BLaER1 treated with 17β-estradiol and CSF1 and Interleukin-3, amounts not matched to agents 10 nM and 100 nM (cell line): ENCODE data around the gene GEMIN2.
A peak's percentile ranks its signal among the peaks of the same experiment; 100 is the strongest.
"Not testable (repeated sequence)": the region's sequence is repeated elsewhere in the genome, so short reads cannot be mapped to it uniquely, and the experiment has no call there.

ENCODE experiments used
- H3K27ac ChIP-seq, 11 experiments: shearing (Covaris generic); formaldehyde crosslinking; 2 replicates each; pipeline ENCODE4 v1.8.1; 2022
- H3K27me3 ChIP-seq, 11 experiments: shearing (Covaris generic); formaldehyde crosslinking; 2 replicates each; pipeline ENCODE4 v1.8.1; 2022
- H3K36me3 ChIP-seq, 11 experiments: shearing (Covaris generic); formaldehyde crosslinking; 2 replicates each; pipeline ENCODE4 v1.8.1; 2022
- H3K4me1 ChIP-seq, 10 experiments: shearing (Covaris generic); formaldehyde crosslinking; 2 replicates each; pipeline ENCODE4 v1.8.1; 2022
- H3K4me2 ChIP-seq, 11 experiments: shearing (Covaris generic); formaldehyde crosslinking; 2 replicates each; pipeline ENCODE4 v1.8.1; 2022
- H3K4me3 ChIP-seq, 10 experiments: shearing (Covaris generic); formaldehyde crosslinking; 2 replicates each; pipeline ENCODE4 v1.8.1; 2022
- H3K9ac ChIP-seq, 11 experiments: shearing (Covaris generic); formaldehyde crosslinking; 2 replicates each; pipeline ENCODE4 v1.8.1; 2022
- H3K9me3 ChIP-seq, 11 experiments: shearing (Covaris generic); formaldehyde crosslinking; replicated peaks in 1 of 11; 2 replicates each; pipeline ENCODE4 v1.8.1; 2022
- H4K20me1 ChIP-seq, 11 experiments: shearing (Covaris generic); formaldehyde crosslinking; 2 replicates each; pipeline ENCODE4 v1.8.1; 2022
- Cebpa-rat ChIP-seq, 11 experiments: shearing (Covaris generic); IDR thresholded peaks; 2 replicates each; pipeline ENCODE4 v1.8.1; 2022

GEMIN2 gene, protein sequence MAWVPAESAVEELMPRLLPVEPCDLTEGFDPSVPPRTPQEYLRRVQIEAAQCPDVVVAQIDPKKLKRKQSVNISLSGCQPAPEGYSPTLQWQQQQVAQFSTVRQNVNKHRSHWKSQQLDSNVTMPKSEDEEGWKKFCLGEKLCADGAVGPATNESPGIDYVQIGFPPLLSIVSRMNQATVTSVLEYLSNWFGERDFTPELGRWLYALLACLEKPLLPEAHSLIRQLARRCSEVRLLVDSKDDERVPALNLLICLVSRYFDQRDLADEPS

GRCh38 chr14:39114073-39114838 is at the start of gene GEMIN2:
TSS of gene GEMIN2 (plus strand) at chr14:39114323. CDS start at chr14:39114339, 16 bp downstream.
- H3K4me2 ChIP-seq: peak within 1 kb of the TSS; percentile 66 to 97 (median 86)
- H3K4me1 ChIP-seq: peaks cover 11 to 21% (median 17%) of the 10 kb centered on the region in 10 experiments
- peak within 1 kb of the TSS; percentile 69 to 87 (median 78) for H3K4me3 ChIP-seq
- H3K9me3 ChIP-seq: no peaks in the 10 kb centered on the region
- H3K27ac ChIP-seq: peak within 1 kb of the TSS; percentile 48 to 81 (median 73)
- H3K9ac ChIP-seq: peak within 1 kb of the TSS; percentile 73 to 86 (median 80)
- no peak for TF ChIP-seq Cebpa-rat (IDR thresholded peaks at IDR 0.05)
- no peaks in the 10 kb centered on the region for H3K27me3 ChIP-seq
- peaks cover 12 to 23% (median 20%) of the 10 kb centered on the region in 11 experiments; a peak in 21 of 22 replicates for H3K36me3 ChIP-seq
- no peaks in the 10 kb centered on the region for H4K20me1 ChIP-seq

GRCh38 chr14:39069169-39069805 is 44.8 kb upstream of the GEMIN2 start:
- H3K9ac ChIP-seq, H3K27me3 ChIP-seq, H3K9me3 ChIP-seq, H3K4me2 ChIP-seq, H3K27ac ChIP-seq, H3K4me1 ChIP-seq, H4K20me1 ChIP-seq, H3K4me3 ChIP-seq: not testable (repeated sequence)
- H3K36me3 ChIP-seq: peaks cover 61 to 96% (median 88%) of the 10 kb centered on the region in 11 experiments

GRCh38 chr14:39069923-39070322 is 44.2 kb upstream of the GEMIN2 start:
- H3K9me3 ChIP-seq: no peaks in the 10 kb centered on the region
- H3K4me1 ChIP-seq: no peaks in the 10 kb centered on the region
- no peak overlapping the region for H3K9ac ChIP-seq
- H3K27me3 ChIP-seq: no peaks in the 10 kb centered on the region
- no peak overlapping the region for H3K4me2 ChIP-seq
- TF ChIP-seq Cebpa-rat (IDR thresholded peaks at IDR 0.05): peak in 2 of 11 experiments; percentile 23 to 40; a peak in 2 of 22 replicates
- H3K36me3 ChIP-seq: peaks cover 61 to 96% (median 88%) of the 10 kb centered on the region in 11 experiments
- no peak overlapping the region for H3K4me3 ChIP-seq
- no peak overlapping the region for H3K27ac ChIP-seq
- H4K20me1 ChIP-seq: 0 out of 22 replicates have a peak, but pooled peaks cover 0 to 5% (median 0%) of the 10 kb centered on the region in 11 experiments

GRCh38 chr14:39071096-39071495 is 43.0 kb upstream of the GEMIN2 start:
- no peaks in the 10 kb centered on the region for H3K27me3 ChIP-seq
- H3K4me3 ChIP-seq: no peak overlapping the region
- no peak for TF ChIP-seq Cebpa-rat (IDR thresholded peaks at IDR 0.05)
- H4K20me1 ChIP-seq: 0 out of 22 replicates have a peak, but pooled peaks cover 0 to 5% (median 0%) of the 10 kb centered on the region in 11 experiments
- H3K27ac ChIP-seq: no peak overlapping the region
- no peak overlapping the region for H3K4me2 ChIP-seq
- H3K9ac ChIP-seq: no peak overlapping the region
- H3K36me3 ChIP-seq: peaks cover 58 to 96% (median 86%) of the 10 kb centered on the region in 11 experiments
- H3K4me1 ChIP-seq: no peaks in the 10 kb centered on the region
- H3K9me3 ChIP-seq: no peaks in the 10 kb centered on the region

DNA sequence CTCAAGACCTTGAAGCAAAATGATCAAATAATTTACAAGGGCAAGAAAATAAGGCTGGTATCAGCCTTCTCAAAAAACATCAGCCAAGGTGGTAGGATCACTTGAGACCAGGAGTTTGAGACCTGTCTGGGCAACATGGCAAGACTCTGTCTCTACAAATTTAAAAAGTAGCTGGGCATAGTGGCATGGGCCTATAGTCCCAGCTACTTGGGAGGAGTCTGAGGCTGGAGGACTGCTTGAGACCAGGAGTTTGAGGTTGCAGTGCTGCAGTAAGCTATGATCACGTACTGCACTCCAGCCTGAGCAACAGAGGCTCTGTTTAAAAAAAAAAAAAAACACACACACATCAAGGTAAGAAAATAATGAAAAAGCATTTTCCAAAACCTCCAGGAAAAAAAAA is 33.2 kb upstream of the GEMIN2 start:
- H4K20me1 ChIP-seq: no peaks in the 10 kb centered on the region; a peak in 1 of 22 replicates
- no peaks in the 10 kb centered on the region for H3K4me1 ChIP-seq
- H3K36me3 ChIP-seq: peaks cover 72 to 100% (median 91%) of the 10 kb centered on the region in 11 experiments
- no peak overlapping the region for H3K27ac ChIP-seq
- TF ChIP-seq Cebpa-rat (IDR thresholded peaks at IDR 0.05): no peak
- H3K4me3 ChIP-seq: no peak overlapping the region
- H3K9me3 ChIP-seq: no peaks in the 10 kb centered on the region
- no peaks in the 10 kb centered on the region for H3K27me3 ChIP-seq
- no peak overlapping the region for H3K9ac ChIP-seq
- no peak overlapping the region for H3K4me2 ChIP-seq

- Histone ChIP-seq H3K4me3 (no peak overlapping the region), H3K9me3 (no peaks in the 10 kb centered on the region), H3K27ac (no peak overlapping the region), H4K20me1 (no peaks in the 10 kb centered on the region; a peak in 1 of 22 replicates), H3K36me3 (peaks cover 64 to 100% (median 85%) of the 10 kb centered on the region in 11 experiments), H3K4me2 (no peak overlapping the region), H3K9ac (no peak overlapping the region), H3K27me3 (no peaks in the 10 kb centered on the region), H3K4me1 (no peaks in the 10 kb centered on the region)
- TF ChIP-seq Cebpa-rat (IDR thresholded peaks at IDR 0.05): no peak
Observed at GRCh38 chr14:39083127-39083526, 31.0 kb upstream of the GEMIN2 start.

DNA sequence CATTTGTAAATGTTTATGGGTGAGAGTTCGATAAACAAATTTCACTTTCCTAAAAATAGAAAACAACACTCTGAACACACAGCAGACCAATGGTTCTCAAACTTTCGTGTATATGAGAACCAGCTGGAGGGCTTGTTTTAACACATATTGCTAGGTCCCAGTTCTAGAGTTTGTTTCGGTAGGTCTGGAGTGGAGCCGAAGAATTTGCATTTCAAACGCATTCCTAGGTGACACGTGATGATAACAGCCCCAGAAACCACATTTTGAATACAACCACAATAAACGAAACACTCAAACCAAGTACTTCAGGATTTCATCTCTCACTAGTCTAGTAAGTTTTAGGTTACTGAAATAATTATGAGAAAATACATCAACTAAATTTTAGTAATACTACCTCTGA is 28.2 kb upstream of the GEMIN2 start:
- H3K36me3 ChIP-seq: peaks cover 71 to 100% (median 89%) of the 10 kb centered on the region in 11 experiments
- H3K4me3 ChIP-seq: no peak overlapping the region
- no peaks in the 10 kb centered on the region; a peak in 1 of 22 replicates for H4K20me1 ChIP-seq
- no peaks in the 10 kb centered on the region for H3K27me3 ChIP-seq
- H3K9ac ChIP-seq: no peak overlapping the region
- H3K4me1 ChIP-seq: no peaks in the 10 kb centered on the region
- H3K9me3 ChIP-seq: no peaks in the 10 kb centered on the region
- TF ChIP-seq Cebpa-rat (IDR thresholded peaks at IDR 0.05): no peak
- H3K27ac ChIP-seq: no peak overlapping the region
- H3K4me2 ChIP-seq: no peak overlapping the region

DNA sequence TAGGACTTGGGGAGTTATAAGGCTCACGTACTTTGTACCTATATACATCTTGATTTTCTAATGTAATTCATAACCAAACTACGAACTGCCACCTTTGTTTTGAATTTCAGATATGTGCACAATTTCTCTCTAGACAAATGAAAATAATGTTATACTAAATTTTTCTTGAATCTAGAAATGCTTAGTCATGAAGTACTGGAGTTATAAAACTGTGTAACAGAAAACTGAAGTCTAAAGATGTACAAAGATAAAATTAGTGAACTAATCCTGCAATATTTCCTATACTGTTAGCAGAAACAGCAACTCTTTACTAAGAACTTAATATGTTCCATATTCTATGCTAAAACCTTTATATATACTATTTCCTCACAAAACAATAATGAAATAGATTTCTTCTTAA is 26.6 kb upstream of the GEMIN2 start:
- H3K27ac ChIP-seq: no peak overlapping the region
- TF ChIP-seq Cebpa-rat (IDR thresholded peaks at IDR 0.05): no peak
- H3K4me1 ChIP-seq: no peaks in the 10 kb centered on the region
- no peaks in the 10 kb centered on the region for H3K9me3 ChIP-seq
- no peaks in the 10 kb centered on the region for H4K20me1 ChIP-seq
- no peaks in the 10 kb centered on the region for H3K27me3 ChIP-seq
- no peak overlapping the region for H3K4me2 ChIP-seq
- H3K9ac ChIP-seq: no peak overlapping the region
- peaks cover 81 to 100% (median 91%) of the 10 kb centered on the region in 11 experiments for H3K36me3 ChIP-seq
- no peak overlapping the region for H3K4me3 ChIP-seq

DNA sequence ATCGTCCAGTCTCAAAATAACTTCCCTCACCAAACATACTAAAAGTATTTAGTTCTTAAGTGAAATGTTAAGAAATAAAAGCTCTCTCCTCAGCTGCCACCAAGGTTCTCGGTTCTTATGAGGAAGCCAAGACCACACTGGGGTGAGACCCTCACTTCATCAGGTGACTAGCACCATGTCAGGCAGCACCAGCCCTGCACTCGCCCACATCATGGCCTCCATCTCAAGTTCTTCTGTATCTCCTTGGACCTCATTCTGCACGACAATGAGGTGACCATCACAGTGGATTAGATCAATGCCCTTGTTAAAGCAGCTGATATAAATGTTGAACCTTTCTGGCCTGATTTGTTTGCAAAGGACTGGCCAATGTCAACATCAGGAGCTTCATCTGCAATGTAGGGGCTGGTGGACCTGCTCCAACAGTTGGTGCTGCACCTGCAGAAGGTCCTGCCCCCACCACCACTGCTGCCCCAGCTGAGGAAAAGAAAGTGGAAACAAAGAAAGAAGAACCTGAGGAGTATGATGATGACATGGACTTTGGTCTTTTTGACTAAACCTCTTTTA is 23.5 kb upstream of the GEMIN2 start:
- TF ChIP-seq Cebpa-rat (IDR thresholded peaks at IDR 0.05): no peak
- H3K4me2 ChIP-seq: no peak overlapping the region
- no peaks in the 10 kb centered on the region; a peak in 2 of 22 replicates for H4K20me1 ChIP-seq
- H3K27me3 ChIP-seq: no peaks in the 10 kb centered on the region
- no peak overlapping the region for H3K4me3 ChIP-seq
- no peaks in the 10 kb centered on the region for H3K4me1 ChIP-seq
- no peaks in the 10 kb centered on the region for H3K9me3 ChIP-seq
- H3K9ac ChIP-seq: no peak overlapping the region
- H3K36me3 ChIP-seq: peaks cover 78 to 96% (median 88%) of the 10 kb centered on the region in 11 experiments
- H3K27ac ChIP-seq: no peak overlapping the region
